GM18858 (cell line): Measurements from ENCODE around the gene CDK5RAP2.

Experiments used
- ATAC-seq: cut with Tn5 transposase; IDR thresholded peaks from one replicate; pipeline ENCODE4 v1.9.1; 2021; ENCODE audit not compliant: unreplicated experiment

CDK5RAP2 gene

GRCh38 chr9:120408680-120409258 lies 171.2 kb downstream of the CDK5RAP2 start:
- ATAC-seq = no peak

GRCh38 chr9:120405860-120406259 lies 174.1 kb downstream of the CDK5RAP2 start:
- ATAC-seq = no peak

GRCh38 chr9:120405134-120405533 lies 174.8 kb downstream of the CDK5RAP2 start:
- ATAC-seq = no peak

GRCh38 chr9:120403543-120403856 lies 176.5 kb downstream of the CDK5RAP2 start:
- no peak for ATAC-seq

GRCh38 chr9:120402741-120403542 lies 177.0 kb downstream of the CDK5RAP2 start:
- ATAC-seq = no peak

GRCh38 chr9:120399940-120400339 lies 180.0 kb downstream of the CDK5RAP2 start:
- ATAC-seq = no peak

GRCh38 chr9:120398286-120398685 lies 181.7 kb downstream of the CDK5RAP2 start:
- no peak for ATAC-seq

GRCh38 chr9:120397453-120397852 lies 182.5 kb downstream of the CDK5RAP2 start:
- ATAC-seq = no peak

- no peak for ATAC-seq
Observed at GRCh38 chr9:120396931-120397330, 183.0 kb downstream of the CDK5RAP2 start.

- no peak for ATAC-seq
Observed at GRCh38 chr9:120396418-120396817, 183.5 kb downstream of the CDK5RAP2 start.

- no peak for ATAC-seq
Observed at GRCh38 chr9:120395376-120395775, 184.6 kb downstream of the CDK5RAP2 start.

GRCh38 chr9:120394058-120394669 lies 185.8 kb downstream of the CDK5RAP2 start:
- ATAC-seq = no peak

GRCh38 chr9:120393386-120394057 lies 186.4 kb downstream of the CDK5RAP2 start:
- no peak for ATAC-seq

- ATAC-seq = no peak
Observed at GRCh38 chr9:120392711-120393110, 187.3 kb downstream of the CDK5RAP2 start.

- no peak for ATAC-seq
Observed at GRCh38 chr9:120392245-120392644, 187.7 kb downstream of the CDK5RAP2 start.

GRCh38 chr9:120391691-120392090 lies 188.3 kb downstream of the CDK5RAP2 start:
- ATAC-seq = no peak

- ATAC-seq = no peak
Observed at GRCh38 chr9:120390637-120391190, 189.3 kb downstream of the CDK5RAP2 start.

GRCh38 chr9:120389867-120390266 lies 190.1 kb downstream of the CDK5RAP2 start:
- no peak for ATAC-seq

- ATAC-seq = no peak
Observed at GRCh38 chr9:120389300-120389699, 190.7 kb downstream of the CDK5RAP2 start.

- no peak for ATAC-seq
Observed at GRCh38 chr9:120388003-120388855, 191.7 kb downstream of the CDK5RAP2 start.
